Measurements from ENCODE around the gene USP2.

GRCh38 chr11:119335655-119336543 is 45.6 kb downstream of the USP2 start:
- no peak for TF ChIP-seq CTCF (IDR thresholded peaks at IDR 0.05)
- TF ChIP-seq POLR2AphosphoS5 (IDR thresholded peaks at IDR 0.05) = no peak
- no peak for TF ChIP-seq POLR2A (IDR thresholded peaks at IDR 0.05)
